Left ventricle myocardium inferior (tissue), 1 donor: Measurements from ENCODE around the gene THEMIS. TPM values are rescaled to one million over a fixed set of nuclear protein-coding genes. Genes with fewer than 3 reads are reported as not detected.

Experiments used
- DNase-seq: peaks from one replicate; pipeline ENCODE4 v3.0.0-alpha.2; 2020
- H3K27ac ChIP-seq: fragments of 200-600 bp; replicated peaks from 2 replicates; pipeline ENCODE4 v1.8.0; 2021
- H3K27me3 ChIP-seq: fragments of 200-600 bp; 2 replicates; pipeline ENCODE4 v1.8.0; 2021; ENCODE audit warnings: low read depth
- H3K36me3 ChIP-seq: fragments of 200-600 bp; 2 replicates; pipeline ENCODE4 v1.8.0; 2021
- H3K4me1 ChIP-seq: fragments of 200-600 bp; 2 replicates; pipeline ENCODE4 v1.8.0; 2021
- H3K4me3 ChIP-seq: fragments of 200-600 bp; 2 replicates; pipeline ENCODE4 v1.8.0; 2021; ENCODE audit warnings: mild to moderate bottlenecking, moderate library complexity
- H3K9me3 ChIP-seq: fragments of 200-600 bp; replicated peaks from 2 replicates; pipeline ENCODE4 v1.8.0; 2021
- intact Hi-C: fragments of 100-400 bp; cut with micrococcal nuclease; formaldehyde crosslinking; loops from one replicate; pipeline ENCODE4 v1.11.0; 2022
- total RNA-seq: library from RNA; stranded (reverse); fragmentation: NEBNext Ultra II Directional; extraction: Animal tissue kit (Norgen Biotek cat#: 25700); gene quantifications from one replicate; pipeline ENCODE4 v1.2.1, GENCODE V29; 2021
- TF ChIP-seq, protein P1 (sequence below): fragments of 200-600 bp; IDR thresholded peaks from 2 replicates; pipeline ENCODE4 v1.8.0; 2021; ENCODE audit warnings: antibody characterized with exemption, mild to moderate bottlenecking, borderline replicate concordance
- donor health status: DM: no; HTN: yes; CAD: no; lungs with severe emphysema.

Gene THEMIS
- total RNA-seq, 1 donor from 2014 or later, result 0.22 TPM

- Histone ChIP-seq H3K27ac (no peak overlapping the region), H3K4me1 (no peaks in the 10 kb centered on the region), H3K9me3 (peaks cover 6% of the 10 kb centered on the region), H3K4me3 (no peak overlapping the region), H3K27me3 (no peaks in the 10 kb centered on the region), H3K36me3 (no peaks in the 10 kb centered on the region)
- no peak for DNase-seq
- TF ChIP-seq, protein P1, sequence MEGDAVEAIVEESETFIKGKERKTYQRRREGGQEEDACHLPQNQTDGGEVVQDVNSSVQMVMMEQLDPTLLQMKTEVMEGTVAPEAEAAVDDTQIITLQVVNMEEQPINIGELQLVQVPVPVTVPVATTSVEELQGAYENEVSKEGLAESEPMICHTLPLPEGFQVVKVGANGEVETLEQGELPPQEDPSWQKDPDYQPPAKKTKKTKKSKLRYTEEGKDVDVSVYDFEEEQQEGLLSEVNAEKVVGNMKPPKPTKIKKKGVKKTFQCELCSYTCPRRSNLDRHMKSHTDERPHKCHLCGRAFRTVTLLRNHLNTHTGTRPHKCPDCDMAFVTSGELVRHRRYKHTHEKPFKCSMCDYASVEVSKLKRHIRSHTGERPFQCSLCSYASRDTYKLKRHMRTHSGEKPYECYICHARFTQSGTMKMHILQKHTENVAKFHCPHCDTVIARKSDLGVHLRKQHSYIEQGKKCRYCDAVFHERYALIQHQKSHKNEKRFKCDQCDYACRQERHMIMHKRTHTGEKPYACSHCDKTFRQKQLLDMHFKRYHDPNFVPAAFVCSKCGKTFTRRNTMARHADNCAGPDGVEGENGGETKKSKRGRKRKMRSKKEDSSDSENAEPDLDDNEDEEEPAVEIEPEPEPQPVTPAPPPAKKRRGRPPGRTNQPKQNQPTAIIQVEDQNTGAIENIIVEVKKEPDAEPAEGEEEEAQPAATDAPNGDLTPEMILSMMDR, result no peak
- intact Hi-C loops, result no loop called here
Observed at GRCh38 chr6:127775371-127775770, 125.5 kb downstream of the THEMIS start.

- intact Hi-C loops, result no loop called here
- H3K9me3 ChIP-seq, result peaks cover 6% of the 10 kb centered on the region
- H3K4me1 ChIP-seq, result no peaks in the 10 kb centered on the region
- no peaks in the 10 kb centered on the region for H3K36me3 ChIP-seq
- DNase-seq, result no peak
- no peaks in the 10 kb centered on the region for H3K27me3 ChIP-seq
- no peak overlapping the region for H3K27ac ChIP-seq
- TF ChIP-seq, protein P1, result no peak
- no peak overlapping the region for H3K4me3 ChIP-seq
Observed at GRCh38 chr6:127768745-127769144, 132.1 kb downstream of the THEMIS start.

GRCh38 chr6:127768223-127768622, 132.6 kb downstream of the THEMIS start:
- no peak overlapping the region for H3K4me3 ChIP-seq
- no peaks in the 10 kb centered on the region for H3K36me3 ChIP-seq
- no peaks in the 10 kb centered on the region for H3K4me1 ChIP-seq
- intact Hi-C loops, result no loop called here
- TF ChIP-seq, protein P1, result no peak
- H3K9me3 ChIP-seq, result peaks cover 6% of the 10 kb centered on the region
- DNase-seq, result no peak
- no peaks in the 10 kb centered on the region for H3K27me3 ChIP-seq
- H3K27ac ChIP-seq, result no peak overlapping the region

- Histone ChIP-seq H3K4me3 (no peak overlapping the region), H3K27me3 (no peaks in the 10 kb centered on the region), H3K36me3 (no peaks in the 10 kb centered on the region), H3K9me3 (peaks cover under 1% of the 10 kb centered on the region), H3K27ac (no peak overlapping the region), H3K4me1 (no peaks in the 10 kb centered on the region)
- intact Hi-C loops, result no loop called here
- TF ChIP-seq, protein P1, result no peak
- DNase-seq, result no peak
Observed at GRCh38 chr6:127765949-127766348, 134.9 kb downstream of the THEMIS start.

DNA sequence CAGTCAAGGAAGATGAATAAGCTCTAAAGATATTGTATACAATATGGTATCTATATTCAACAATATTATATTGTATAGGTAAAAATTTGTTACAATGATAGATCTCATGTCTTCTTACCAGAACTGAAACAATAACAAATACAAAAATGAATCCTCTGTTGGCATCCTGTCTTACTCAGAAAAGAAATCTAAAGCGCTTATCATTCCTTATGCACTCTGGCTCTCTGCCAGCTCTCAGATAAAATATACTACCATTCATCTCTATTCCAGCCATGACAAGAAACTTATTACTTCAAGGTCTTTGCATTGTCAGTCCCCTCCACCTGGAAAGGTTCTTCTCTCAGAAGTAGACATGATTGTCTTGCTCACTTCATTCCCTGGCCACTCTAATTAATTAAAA, 138.6 kb downstream of the THEMIS start:
- no peak for DNase-seq
- Histone ChIP-seq H3K4me3 (no peak overlapping the region), H3K9me3 (peaks cover 14% of the 10 kb centered on the region), H3K27ac (no peak overlapping the region), H3K4me1 (no peaks in the 10 kb centered on the region), H3K27me3 (no peaks in the 10 kb centered on the region), H3K36me3 (no peaks in the 10 kb centered on the region)
- TF ChIP-seq, protein P1, result no peak
- intact Hi-C loops, result no loop called here

DNA sequence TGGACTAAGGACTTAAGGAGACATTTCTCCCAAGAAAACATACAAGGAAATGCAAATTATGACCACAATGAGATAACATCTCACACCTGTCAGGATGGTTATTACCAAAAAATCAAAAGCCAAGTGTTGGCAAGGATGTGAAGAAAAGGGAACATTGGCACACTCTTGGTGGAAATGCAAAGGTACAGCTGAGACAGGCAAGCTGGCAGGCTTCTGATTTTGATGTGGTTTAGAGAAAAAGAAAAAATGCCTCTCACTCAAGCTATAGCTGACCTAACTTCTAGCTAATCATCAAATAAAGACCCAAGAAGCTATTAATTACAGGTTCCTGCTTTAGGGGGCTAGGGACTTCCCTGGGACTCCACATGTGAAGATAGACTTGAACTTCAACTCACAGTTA, 139.8 kb downstream of the THEMIS start:
- Histone ChIP-seq H3K4me3 (no peak overlapping the region), H3K27ac (no peak overlapping the region), H3K9me3 (peaks cover 14% of the 10 kb centered on the region), H3K4me1 (no peaks in the 10 kb centered on the region), H3K36me3 (no peaks in the 10 kb centered on the region), H3K27me3 (no peaks in the 10 kb centered on the region)
- TF ChIP-seq, protein P1, result no peak
- DNase-seq, result no peak
- intact Hi-C loops, result no loop called here
